HepG2 (cell line): ENCODE measurements around the gene NDUFS7. TPM values are rescaled to one million over a fixed set of nuclear protein-coding genes. Genes with fewer than 3 reads are reported as not detected.
A peak's percentile ranks its signal among the peaks of the same experiment; 100 is the strongest.

Source experiments
- ATAC-seq: fragments of 200-7000 bp; cut with Tn5 transposase; 3 replicates; pipeline ENCODE4 v1.9.1; 2020; ENCODE audit warnings: mild to moderate bottlenecking, moderate library complexity
- BruUV-seq: library from RNA; stranded (reverse); fragments of 400-500 nt; replicated peaks from 2 replicates; lab custom pipeline; 2021; lab: Mats Ljungman, UMichigan
- CTCF ChIA-PET: fragments of 300-600 bp; formaldehyde crosslinking; extraction: SDS; loops from one replicate; lab custom pipeline; 2021; ENCODE audit warnings: low total read pairs, inconsistent platforms, low intra/inter-chr PET ratio; lab: Yijun Ruan, JAX
- POLR2A ChIA-PET: fragments of 350-600 bp; sonication (Branson Sonifier 250); formaldehyde crosslinking; loops from one replicate; lab custom pipeline; 2020; ENCODE audit warnings: antibody characterized with exemption, inconsistent platforms; lab: Yijun Ruan, JAX
- DNase-seq: peaks from one replicate; pipeline ENCODE4 v3.0.0-alpha.2; 2015; ENCODE audit warnings: low spot score
- FAIRE-seq: peaks from 3 replicates; lab custom pipeline; 2011; peaks lifted over from hg19 to GRCh38; lab: Jason Lieb, UNC
- H2AFZ ChIP-seq: one replicate; pipeline ENCODE4 v1.6.1; 2011; ENCODE audit warnings: low read length, inconsistent platforms
- H3K27ac ChIP-seq: fragments of 300-600 bp; 3 replicates; pipeline ENCODE4 v1.8.0; 2011; ENCODE audit warnings: mixed run types, mild to moderate bottlenecking, mixed read lengths, low read length, inconsistent platforms; ENCODE audit not compliant: insufficient read depth; ENCODE audit errors: extremely low read length
- H3K27me3 ChIP-seq, 2 experiments: fragments of 200-600 bp in 1 of 2; 2 replicates in 1 of 2; 3 replicates in 1 of 2; pipeline versions ENCODE4 v1.6.0 to v1.8.0; 2011; ENCODE audit warnings: low read length in 2 of 2, mild to moderate bottlenecking in 2 of 2, moderate library complexity in 2 of 2, inconsistent platforms in 1 of 2; ENCODE audit not compliant: insufficient read depth in 2 of 2, control insufficient read depth in 1 of 2
- H3K36me3 ChIP-seq, 2 experiments: fragments of 200-600 bp in 1 of 2; replicated peaks in 1 of 2; 2 replicates in 1 of 2; 3 replicates in 1 of 2; pipeline versions ENCODE4 v1.5.1 to v1.8.0; 2011; ENCODE audit warnings: low read length in 2 of 2, inconsistent platforms in 1 of 2; ENCODE audit not compliant: insufficient read depth in 2 of 2, control insufficient read depth in 1 of 2
- H3K4me1 ChIP-seq: 2 replicates; pipeline ENCODE4 v1.5.1; 2012; ENCODE audit warnings: low read length, inconsistent platforms; ENCODE audit not compliant: insufficient read depth
- H3K4me2 ChIP-seq: 2 replicates; pipeline ENCODE4 v1.6.0; 2011; ENCODE audit warnings: low read depth, low read length, inconsistent platforms
- H3K4me3 ChIP-seq, 3 experiments: fragments of 200-600 bp in 1 of 3; sonication (generic), shearing (Covaris generic) in 1 of 3; replicated peaks in 1 of 3; 2 replicates each; pipeline ENCODE4 v1.5.1; 2011 to 2016; ENCODE audit warnings: low read length in 3 of 3, inconsistent platforms in 2 of 3, low read depth in 2 of 3, mild to moderate bottlenecking in 2 of 3, control low read depth in 1 of 3, mixed read lengths in 1 of 3; ENCODE audit not compliant: insufficient read depth in 1 of 3
- H3K79me2 ChIP-seq: one replicate; pipeline ENCODE4 v1.6.1; 2011; ENCODE audit warnings: low read length, inconsistent platforms; ENCODE audit not compliant: insufficient read depth
- H3K9ac ChIP-seq: 2 replicates; pipeline ENCODE4 v1.6.0; 2011; ENCODE audit warnings: mild to moderate bottlenecking, low read depth, low read length, inconsistent platforms; ENCODE audit not compliant: insufficient read depth
- H3K9me3 ChIP-seq: 2 replicates; pipeline ENCODE4 v1.5.1; 2012; ENCODE audit warnings: mild to moderate bottlenecking, low read length
- H4K20me1 ChIP-seq: 2 replicates; pipeline ENCODE4 v1.6.0; 2011; ENCODE audit warnings: inconsistent platforms, mild to moderate bottlenecking, low read length, moderate library complexity; ENCODE audit not compliant: insufficient read depth
- AGO2 ChIP-seq: fragments of 200-400 bp; formaldehyde crosslinking; optimal IDR thresholded peaks from 2 replicates; pipeline ENCODE3; 2017; ENCODE audit warnings: mild to moderate bottlenecking, low read depth, low read length, moderate library complexity
- ATF7 ChIP-seq, 2 experiments: fragments of 450-650 bp in 1 of 2; sonication (generic) in 1 of 2; formaldehyde crosslinking in 1 of 2; IDR thresholded peaks; 2 replicates each; pipeline versions ENCODE4 v1.4.0 to v1.6.1; 2016 to 2020; ENCODE audit warnings: antibody characterized with exemption in 1 of 2, mild to moderate bottlenecking in 1 of 2, missing genetic modification reagents in 1 of 2
- FOXO1 ChIP-seq: sonication (generic); formaldehyde crosslinking; IDR thresholded peaks from 2 replicates; pipeline ENCODE4 v1.4.0; 2020; ENCODE audit warnings: missing genetic modification reagents
- MYC ChIP-seq: sonication (generic); formaldehyde crosslinking; IDR thresholded peaks from 2 replicates; pipeline ENCODE4 v1.9.0; 2021; ENCODE audit warnings: missing genetic modification reagents, borderline replicate concordance
- PRDM15 ChIP-seq: sonication (generic); formaldehyde crosslinking; IDR thresholded peaks from 2 replicates; pipeline ENCODE4 v1.4.0; 2020; ENCODE audit warnings: missing genetic modification reagents
- RBFOX2 ChIP-seq: fragments of 200-400 bp; formaldehyde crosslinking; IDR thresholded peaks from 2 replicates; pipeline ENCODE4 v1.6.1; 2017; ENCODE audit warnings: low read depth, mild to moderate bottlenecking, low read length
- TAF15 ChIP-seq: fragments of 200-400 bp; formaldehyde crosslinking; IDR thresholded peaks from one replicate; pipeline ENCODE4 v1.6.1; 2018; ENCODE audit warnings: mild to moderate bottlenecking, low read depth, low read length; ENCODE audit not compliant: poor library complexity, severe bottlenecking
- ZBTB20 ChIP-seq: sonication (generic); formaldehyde crosslinking; IDR thresholded peaks from 2 replicates; pipeline ENCODE4 v1.8.1; 2023; ENCODE audit warnings: missing genetic modification reagents, low read depth, mild to moderate bottlenecking, borderline replicate concordance
- ZNF292 ChIP-seq: sonication (generic); formaldehyde crosslinking; IDR thresholded peaks from 2 replicates; pipeline ENCODE4 v1.8.1; 2022; ENCODE audit warnings: mild to moderate bottlenecking, low read depth, missing genetic modification reagents, borderline replicate concordance
- ZNF34 ChIP-seq: sonication (generic); formaldehyde crosslinking; IDR thresholded peaks from 2 replicates; pipeline ENCODE4 v1.4.0; 2020; ENCODE audit warnings: mild to moderate bottlenecking, missing genetic modification reagents, borderline replicate concordance
- ZNF614 ChIP-seq: IDR thresholded peaks from 2 replicates; pipeline ENCODE4 v1.6.1; 2018; ENCODE audit warnings: missing biosample characterization, missing genetic modification reagents, inconsistent platforms, borderline replicate concordance
- ZNF720 ChIP-seq: sonication (generic); formaldehyde crosslinking; IDR thresholded peaks from 2 replicates; pipeline ENCODE4 v1.4.0; 2020; ENCODE audit warnings: missing genetic modification reagents
- WGBS: methylation state at CpG from one replicate; pipeline ENCODE4 v1.1.6; 2017; ENCODE audit warnings: low lambda C conversion rate; 5-methylcytosine and 5-hydroxymethylcytosine counted together
- in situ Hi-C: cut with HindIII; loops from 2 replicates; pipeline ENCODE4 v1.10.0; 2017; ENCODE audit warnings: low pct_unique_long_range_greater_than_20kb; ENCODE audit not compliant: extremely low pct_ligation_motif_present
- intact Hi-C: fragments of 100-400 bp; cut with micrococcal nuclease; formaldehyde crosslinking; loops from one replicate; pipeline ENCODE4 v1.10.0; 2022; ENCODE audit not compliant: unreplicated experiment
- polyA plus RNA-seq, 8 experiments: library from polyadenylated mRNA; depleted of rRNA in 3 of 8; stranded (reverse) in 7 of 8; unstranded in 1 of 8; fragments of >200 nt; fragmentation: Illumina TruSeq in 4 of 8; extraction: Trizol in 4 of 8; gene quantifications; 2 replicates each; pipeline versions ENCODE4 v1.2.1 to v1.2.3, GENCODE V29; 2011 to 2016; ENCODE audit warnings: low read depth in 4 of 8, missing spikeins in 1 of 8, mixed read lengths in 1 of 8; ENCODE audit not compliant: insufficient read depth in 1 of 8
- total RNA-seq, 5 experiments: library from RNA; depleted of rRNA; stranded (reverse); fragments of >200 nt; fragmentation: Illumina TruSeq; extraction: Trizol; gene quantifications; 2 replicates each; pipeline ENCODE4 v1.2.3, GENCODE V29; 2016; ENCODE audit warnings: low read depth in 1 of 5

NDUFS7 gene
- total and polyA plus RNA-seq, 2 of the 13 experiments (the other 11 are each of a cell fraction or from before 2014, with no cell fraction given): 34.3 to 66.9 TPM

- intact Hi-C loops: no loop called here
- peaks cover 53% of the 10 kb centered on the region for H3K4me1 ChIP-seq
Measured at GRCh38 chr19:1399745-1400144, 16.0 kb downstream of the NDUFS7 start.

More at GRCh38 chr19:1399745-1400144, 16.0 kb downstream of the NDUFS7 start:
- peak; percentile 66; the same call in 1 of the 2 replicates for TF ChIP-seq RBFOX2
- peak; percentile 11 for TF ChIP-seq TAF15
- no peak for TF ChIP-seq ZNF720 (CRISPR knock-in tag)
- TF ChIP-seq PRDM15 (CRISPR knock-in tag): no peak
- TF ChIP-seq ZBTB20 (CRISPR knock-in tag): 0 out of 2 replicates have a peak, but pooled peaks have one; percentile 17
- no peak for TF ChIP-seq ZNF614 (CRISPR knock-in tag)
- TF ChIP-seq ZNF292 (CRISPR knock-in tag): no peak
- peak; percentile 35 for TF ChIP-seq AGO2
- no peak for TF ChIP-seq ZNF34 (CRISPR knock-in tag)
- TF ChIP-seq FOXO1 (CRISPR knock-in tag): no peak
- TF ChIP-seq MYC (CRISPR knock-in tag): no peak
- TF ChIP-seq ATF7 (IDR thresholded peaks at IDR 0.05): no peak
- no peak for TF ChIP-seq ATF7 (CRISPR knock-in tag; IDR thresholded peaks at IDR 0.05)
- ATAC-seq (no peak), FAIRE-seq (no peak), DNase-seq (no peak)
- H3K9me3 ChIP-seq: no peaks in the 10 kb centered on the region
- ChIA-PET POLR2A (no interaction called here), CTCF (no interaction called here)
- no peak overlapping the region for H2AFZ ChIP-seq
- peak overlapping the region; percentile 85 for H3K27ac ChIP-seq
- H3K9ac ChIP-seq: peak overlapping the region; percentile 75; the same call in 1 of the 2 replicates
- H3K36me3 ChIP-seq: 0 out of 5 replicates have a peak, but pooled peaks cover 0 to 2% of the 10 kb centered on the region in 2 experiments
- no peaks in the 10 kb centered on the region for H3K79me2 ChIP-seq
- over 99% methylated on average over 9 of the region's 15 CpGs for WGBS
- H3K4me3 ChIP-seq: peak overlapping the region; percentile 70 to 91 (median 78); a peak in 2 of 6 replicates
- no TSS peak for BruUV-seq
- in situ Hi-C loops: no loop called here
- H4K20me1 ChIP-seq: no peaks in the 10 kb centered on the region
- H3K27me3 ChIP-seq: no peaks in the 10 kb centered on the region
- H3K4me2 ChIP-seq: peak overlapping the region; percentile 98
